Frontal cortex (tissue), 4 donors: Measurements from ENCODE around the gene GPR161. TPM values are rescaled to one million over a fixed set of nuclear protein-coding genes. Genes with fewer than 3 reads are reported as not detected.
"Not testable (repeated sequence)": the region's sequence is repeated elsewhere in the genome, so short reads cannot be mapped to it uniquely, and the experiment has no call there.

Experiments
- DNase-seq, 2 donors: peaks; one replicate each; pipeline ENCODE4 v3.0.0; 2012; ENCODE audit warnings: low spot score in 2 of 2
- FAIRE-seq: peaks from 2 replicates; lab custom pipeline; 2012; peaks lifted over from hg19 to GRCh38; lab: Jason Lieb, UNC
- total RNA-seq: library from RNA; depleted of rRNA; stranded (reverse); fragments of >200 nt; gene quantifications from one replicate; pipeline ENCODE4 v1.2.3, GENCODE V29; 2014
- donor health status: control.
- donor health status: control.
- donor health status: control.

Gene GPR161
- 76.2 TPM for total RNA-seq

DNA sequence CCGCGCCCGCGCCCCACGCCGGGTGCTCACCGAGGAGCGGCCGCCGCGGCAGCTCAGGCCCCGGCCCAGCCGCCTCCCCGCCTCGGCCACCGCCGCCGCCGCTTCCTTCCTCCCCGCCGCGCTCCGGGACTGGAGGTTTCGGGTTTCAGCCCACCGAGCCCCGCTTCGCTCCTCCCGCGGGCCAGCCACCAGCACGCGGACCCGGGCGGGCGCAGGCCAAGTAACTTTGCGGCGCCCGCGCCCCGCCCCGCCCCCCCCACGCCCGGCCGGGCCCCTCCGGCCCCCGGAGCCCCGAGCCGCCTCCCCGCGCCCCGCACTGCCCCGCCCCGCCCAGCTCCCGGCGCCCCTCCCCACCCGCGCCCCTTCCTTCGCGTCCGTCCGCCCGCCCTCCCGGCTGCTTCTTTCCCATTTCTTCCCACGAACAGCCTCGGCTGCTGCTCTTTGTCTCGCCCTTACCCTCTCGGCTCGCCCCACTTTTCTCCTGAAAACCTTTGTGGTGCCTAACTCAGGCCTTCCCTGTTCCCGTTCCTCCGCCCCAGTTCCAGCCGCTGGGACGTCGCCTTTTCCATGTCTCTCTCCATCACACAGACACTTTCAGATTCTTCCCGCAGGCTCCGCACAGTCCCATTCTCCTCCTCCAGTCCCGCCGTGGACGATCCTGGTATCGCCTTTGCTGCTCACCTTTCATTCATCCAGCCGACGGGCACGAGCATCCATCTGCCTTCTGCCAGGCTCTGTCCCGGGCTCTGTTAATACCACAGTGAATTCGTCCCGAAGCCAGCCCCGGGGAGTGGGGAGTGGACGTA is at the start of gene GPR161:
Gene GPR161 (minus strand): TSS at position 222 of the 806 bp plus-strand sequence. CDS start 32,080 bp downstream, outside the sequence.
- FAIRE-seq, result no peak

GRCh38 chr1:168181063-168181720 is 44.5 kb upstream of the GPR161 start:
- not testable (repeated sequence) for FAIRE-seq, DNase-seq

More for the DNA sequence above, at the start of gene GPR161:
- DNase-seq, result peak in 1 of 2 donors; percentile 42

GRCh38 chr1:168180148-168180524 is 43.4 kb upstream of the GPR161 start:
- peak in 1 of 2 donors; percentile 8 for DNase-seq
- no peak for FAIRE-seq

GRCh38 chr1:168179438-168180147 is 42.9 kb upstream of the GPR161 start:
- DNase-seq, result peak in 1 of 2 donors; percentile 9
- no peak for FAIRE-seq

GRCh38 chr1:168178638-168179437 is 42.1 kb upstream of the GPR161 start, which contains the start of gene TIPRL:
TSS of gene TIPRL (plus strand) at chr1:168178962. CDS start at chr1:168179078, 116 bp downstream.
- DNase-seq (peak; percentile 75 to 77), FAIRE-seq (no peak)

DNA sequence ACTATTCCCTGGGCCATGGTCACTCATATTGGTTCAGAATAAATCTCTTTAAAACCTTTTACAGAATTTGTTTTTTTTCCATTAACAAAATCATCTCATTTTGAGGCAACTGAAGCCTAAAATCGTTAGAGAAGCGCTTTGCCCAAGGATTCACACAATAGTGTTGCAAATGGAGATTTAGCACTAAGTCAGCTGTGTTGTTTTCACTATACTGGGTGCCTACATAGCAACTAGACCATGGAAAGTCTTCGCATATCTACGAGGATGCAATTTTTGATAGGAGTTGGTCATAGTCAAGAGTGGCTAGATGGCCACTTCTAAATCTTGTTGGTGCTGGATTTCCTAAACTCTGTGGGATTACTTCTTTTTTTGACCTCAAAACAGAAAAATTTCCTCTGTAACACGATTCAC is 41.5 kb upstream of the GPR161 start:
- no peak for FAIRE-seq
- DNase-seq, result no peak

- no peak for DNase-seq
- no peak for FAIRE-seq
Measured at GRCh38 chr1:168172250-168172915, 35.7 kb upstream of the GPR161 start.

DNA sequence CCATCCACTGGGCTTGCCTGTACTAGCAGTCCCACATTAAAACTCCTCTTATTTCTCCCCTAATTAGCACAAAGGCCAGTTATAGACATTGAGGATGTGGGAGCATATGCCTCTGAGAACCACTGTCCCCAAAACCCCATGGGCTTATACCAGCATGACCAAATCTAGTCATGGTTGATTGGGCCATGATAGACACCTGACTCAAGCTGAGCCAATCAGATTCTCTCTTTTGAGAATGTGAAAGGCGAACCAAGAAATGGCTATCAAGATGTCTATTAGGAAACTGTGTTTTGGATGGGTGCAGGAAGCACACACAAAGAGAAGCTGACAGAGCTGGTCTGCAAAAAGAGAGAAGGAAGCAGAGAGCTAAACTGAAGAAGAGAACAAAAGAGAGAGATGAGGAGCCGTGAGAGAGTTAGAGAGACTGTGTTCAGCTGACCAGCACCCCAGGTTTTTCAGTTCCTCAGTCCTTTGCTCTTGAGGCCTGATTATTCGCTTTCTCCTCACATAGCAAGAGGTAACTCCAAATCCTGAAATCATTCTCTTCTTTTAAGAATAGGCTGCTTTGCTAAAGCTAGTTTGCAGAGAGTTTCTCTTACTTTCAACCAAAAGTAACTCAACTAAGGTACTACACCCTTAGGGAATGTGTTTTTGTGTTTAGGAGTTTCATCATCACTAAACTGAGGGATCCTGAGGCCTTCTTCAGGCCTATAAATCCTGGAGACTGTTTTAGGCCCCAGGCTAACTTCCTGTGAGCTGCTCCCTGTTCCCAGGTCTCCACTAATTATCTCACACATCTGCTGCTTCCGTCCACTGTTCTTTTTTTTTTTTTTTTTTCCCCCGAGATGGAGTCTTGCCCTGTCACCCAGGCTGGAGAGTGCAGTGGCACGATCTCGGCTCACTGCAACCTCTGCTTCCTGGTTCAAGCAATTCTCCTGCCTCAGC is 34.1 kb upstream of the GPR161 start:
- no peak for FAIRE-seq
- DNase-seq, result no peak

- FAIRE-seq (no peak), DNase-seq (no peak)
Measured at GRCh38 chr1:168167806-168168205, 31.1 kb upstream of the GPR161 start.

GRCh38 chr1:168164771-168165170 is 28.0 kb upstream of the GPR161 start:
- FAIRE-seq, result no peak

DNA sequence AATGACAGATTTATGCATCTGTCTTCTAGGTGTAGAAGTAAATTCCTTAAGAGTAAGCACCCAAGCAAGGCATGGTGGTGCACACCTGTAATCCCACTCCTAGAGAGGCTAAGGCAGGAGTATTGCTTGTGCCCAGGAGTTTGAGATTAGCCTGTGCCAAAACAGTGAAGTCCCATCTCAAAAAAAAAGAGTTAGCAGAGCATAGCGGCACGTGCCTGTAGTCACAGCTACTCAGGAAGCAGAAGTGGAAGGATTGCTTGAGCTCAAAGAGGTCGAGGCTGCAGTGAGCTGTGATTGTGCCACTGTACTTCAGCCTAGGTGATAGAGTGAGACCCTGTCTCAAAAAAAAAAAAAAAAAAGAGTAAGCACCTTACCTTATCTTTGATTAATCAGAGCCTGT is 26.9 kb upstream of the GPR161 start:
- no peak for DNase-seq

More at GRCh38 chr1:168164771-168165170, 28.0 kb upstream of the GPR161 start:
- no peak for DNase-seq

GRCh38 chr1:168161459-168161858 is 24.7 kb upstream of the GPR161 start:
- FAIRE-seq, result no peak

More for the DNA sequence above, 26.9 kb upstream of the GPR161 start:
- FAIRE-seq, result no peak

DNA sequence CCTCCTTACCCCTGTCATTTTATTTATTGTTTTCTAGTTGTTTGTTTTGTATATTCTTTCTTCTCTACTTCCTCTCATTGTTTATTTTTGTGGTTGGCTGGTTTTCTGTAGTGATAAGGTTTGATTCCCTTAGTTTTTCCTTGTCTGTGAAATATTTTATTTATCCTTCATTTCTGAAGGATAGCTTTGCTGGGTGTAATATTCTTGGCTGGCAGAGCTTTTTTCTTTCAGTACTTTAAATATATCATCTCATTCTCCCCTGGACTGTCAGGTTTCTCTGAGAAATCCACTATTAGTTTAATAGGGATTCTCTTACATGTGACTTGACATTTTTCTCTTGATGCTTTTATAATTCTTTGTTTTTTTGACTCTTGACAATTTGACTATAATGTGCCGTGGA is 23.2 kb upstream of the GPR161 start:
- no peak for DNase-seq
- FAIRE-seq, result no peak

More at GRCh38 chr1:168161459-168161858, 24.7 kb upstream of the GPR161 start:
- no peak for DNase-seq

DNA sequence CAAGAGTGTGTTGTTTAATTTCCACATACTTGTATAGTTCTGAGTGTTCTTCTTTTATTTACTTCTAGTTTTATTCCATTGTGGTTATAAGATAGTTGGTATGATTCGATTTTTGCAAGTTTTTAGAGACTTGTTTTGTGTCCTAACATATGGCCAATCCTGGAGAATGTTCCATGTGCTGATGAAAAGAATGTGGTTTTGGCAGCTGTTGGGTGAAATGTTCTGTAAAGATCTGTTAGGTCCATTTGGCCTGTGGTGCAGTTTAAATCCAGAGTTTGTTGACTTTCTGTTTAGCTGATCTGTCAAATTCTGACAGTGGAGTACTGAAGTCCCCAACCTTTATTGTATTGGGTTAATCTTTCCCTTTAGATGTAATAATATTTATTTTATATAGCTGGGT is 22.5 kb upstream of the GPR161 start:
- DNase-seq, result no peak
- FAIRE-seq, result no peak

- FAIRE-seq (no peak), DNase-seq (no peak)
Measured at GRCh38 chr1:168157638-168158037, 20.9 kb upstream of the GPR161 start.

DNA sequence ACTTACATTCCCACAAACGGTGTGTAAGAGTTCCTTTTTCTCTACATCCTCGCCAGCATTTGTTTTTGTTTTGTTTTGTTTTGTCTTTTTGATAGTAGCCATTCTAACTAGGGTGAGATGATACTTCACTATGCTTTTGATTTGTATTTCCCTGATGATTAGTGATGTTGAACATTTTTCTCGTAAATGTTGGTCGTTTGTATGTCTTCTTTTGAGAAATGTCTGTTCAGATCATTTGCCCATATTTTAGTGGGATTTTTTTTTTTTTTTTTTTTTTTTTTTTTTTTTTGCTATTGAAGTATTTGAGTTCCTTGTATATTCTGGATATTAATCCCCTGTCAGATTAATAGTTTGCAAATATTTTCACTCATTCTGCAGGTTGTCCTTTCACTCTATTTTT is 19.2 kb upstream of the GPR161 start:
- FAIRE-seq (no peak), DNase-seq (no peak)

- not testable (repeated sequence) for DNase-seq, FAIRE-seq
Measured at GRCh38 chr1:168154707-168155106, 18.0 kb upstream of the GPR161 start.

- DNase-seq (no peak), FAIRE-seq (no peak)
Measured at GRCh38 chr1:168151935-168152334, 15.2 kb upstream of the GPR161 start.
